Esophagus muscularis mucosa (tissue), 4 donors: Measurements from ENCODE around the gene ST8SIA3. TPM values are rescaled to one million over a fixed set of nuclear protein-coding genes. Genes with fewer than 3 reads are reported as not detected.

ENCODE experiments used
- DNase-seq: peaks from one replicate; pipeline ENCODE4 v3.0.0-alpha.2; 2017; ENCODE audit errors: extremely low spot score
- H3K27ac ChIP-seq, 4 donors: fragments of 200-600 bp; sonication (generic); replicated peaks in 1 of 4; 1 replicate in 3 of 4; 2 replicates in 1 of 4; pipeline ENCODE4 v1.5.1; 2016 to 2019; ENCODE audit warnings: mild to moderate bottlenecking in 1 of 4
- H3K27me3 ChIP-seq, 4 donors: fragments of 200-600 bp; sonication (generic); one replicate each; pipeline versions ENCODE4 v1.5.1 to v1.6.0; 2016 to 2019
- H3K36me3 ChIP-seq, 4 donors: fragments of 200-600 bp; sonication (generic); one replicate each; pipeline ENCODE4 v1.5.1; 2016 to 2019
- H3K4me1 ChIP-seq, 4 donors: fragments of 200-600 bp; sonication (generic); one replicate each; pipeline ENCODE4 v1.5.1; 2016 to 2019
- H3K4me3 ChIP-seq, 4 donors: fragments of 200-600 bp; sonication (generic); 1 replicate in 2 of 4; 2 replicates in 2 of 4; pipeline ENCODE4 v1.5.1; 2016 to 2019; ENCODE audit warnings: mild to moderate bottlenecking in 4 of 4, moderate library complexity in 1 of 4
- H3K9me3 ChIP-seq, 4 donors: fragments of 200-600 bp; sonication (generic); 1 replicate in 3 of 4; 2 replicates in 1 of 4; pipeline ENCODE4 v1.5.1; 2016 to 2019
- EP300 ChIP-seq: sonication (generic); formaldehyde crosslinking; IDR thresholded peaks from one replicate; pipeline ENCODE4 v1.6.1; 2017; ENCODE audit warnings: antibody characterized with exemption
- POLR2A ChIP-seq: fragments of 450-650 bp; IDR thresholded peaks from one replicate; pipeline ENCODE4 v1.6.1; 2017; ENCODE audit warnings: antibody characterized with exemption, moderate library complexity, mild to moderate bottlenecking, low read depth
- POLR2AphosphoS5 ChIP-seq, 2 donors: sonication (generic); formaldehyde crosslinking; IDR thresholded peaks; one replicate each; pipeline ENCODE4 v1.6.1; 2017; ENCODE audit warnings: antibody characterized with exemption in 2 of 2
- WGBS: methylation state at CpG from one replicate; pipeline ENCODE4 v1.1.5; 2018; 5-methylcytosine and 5-hydroxymethylcytosine counted together
- intact Hi-C: fragments of 100-400 bp; cut with DNase I; formaldehyde crosslinking; loops from one replicate; pipeline ENCODE4 v1.15.1; 2023
- total RNA-seq, 4 donors: library from RNA; depleted of rRNA; stranded (reverse); fragments of >200 nt; gene quantifications; one replicate each; pipeline versions ENCODE4 v1.1.0 to v1.2.1, GENCODE V29; 2016
- TF ChIP-seq, protein P1 (sequence below), 3 experiments: fragments of 200-600 bp in 2 of 3; fragments of 450-650 bp in 1 of 3; sonication (generic) in 2 of 3; IDR thresholded peaks; one replicate each; pipeline ENCODE4 v1.5.1; 2017 to 2019; ENCODE audit warnings: antibody characterized with exemption in 3 of 3, mild to moderate bottlenecking in 2 of 3, moderate library complexity in 1 of 3

Gene ST8SIA3, protein sequence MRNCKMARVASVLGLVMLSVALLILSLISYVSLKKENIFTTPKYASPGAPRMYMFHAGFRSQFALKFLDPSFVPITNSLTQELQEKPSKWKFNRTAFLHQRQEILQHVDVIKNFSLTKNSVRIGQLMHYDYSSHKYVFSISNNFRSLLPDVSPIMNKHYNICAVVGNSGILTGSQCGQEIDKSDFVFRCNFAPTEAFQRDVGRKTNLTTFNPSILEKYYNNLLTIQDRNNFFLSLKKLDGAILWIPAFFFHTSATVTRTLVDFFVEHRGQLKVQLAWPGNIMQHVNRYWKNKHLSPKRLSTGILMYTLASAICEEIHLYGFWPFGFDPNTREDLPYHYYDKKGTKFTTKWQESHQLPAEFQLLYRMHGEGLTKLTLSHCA
- total RNA-seq: under 1 TPM in 3 of 4 donors, not detected in 1; under 0.01 to 0.17 (median 0.06) TPM

DNA sequence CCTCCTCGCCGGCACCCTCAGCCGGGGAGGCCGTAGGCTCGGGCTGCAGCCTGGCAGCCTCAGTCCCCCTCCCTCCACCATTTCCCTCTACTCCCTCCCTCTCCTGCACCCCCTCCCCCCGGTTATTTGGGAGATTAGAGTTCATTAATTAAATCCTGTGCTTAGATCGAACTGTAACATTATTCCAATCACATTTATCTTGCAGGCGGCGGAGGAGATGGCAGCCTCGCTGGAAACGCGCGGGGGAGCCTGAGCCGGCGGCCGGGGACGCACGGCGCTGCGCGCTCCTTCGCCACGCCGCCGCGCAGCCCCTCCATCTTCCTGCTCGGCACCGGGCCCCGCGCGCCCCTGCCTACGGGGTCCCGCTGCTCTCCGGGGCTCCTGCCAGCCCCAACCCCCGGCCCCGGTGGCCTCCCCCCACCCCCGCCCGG is at the start of gene ST8SIA3:
TSS of gene ST8SIA3 (plus strand) at position 287 of the 431 bp plus-strand sequence. CDS start 290 bp downstream, outside the sequence.
- TF ChIP-seq POLR2AphosphoS5 (IDR thresholded peaks at IDR 0.05) (no peak), POLR2A (no peak), EP300 (no peak)
- TF ChIP-seq, protein P1, sequence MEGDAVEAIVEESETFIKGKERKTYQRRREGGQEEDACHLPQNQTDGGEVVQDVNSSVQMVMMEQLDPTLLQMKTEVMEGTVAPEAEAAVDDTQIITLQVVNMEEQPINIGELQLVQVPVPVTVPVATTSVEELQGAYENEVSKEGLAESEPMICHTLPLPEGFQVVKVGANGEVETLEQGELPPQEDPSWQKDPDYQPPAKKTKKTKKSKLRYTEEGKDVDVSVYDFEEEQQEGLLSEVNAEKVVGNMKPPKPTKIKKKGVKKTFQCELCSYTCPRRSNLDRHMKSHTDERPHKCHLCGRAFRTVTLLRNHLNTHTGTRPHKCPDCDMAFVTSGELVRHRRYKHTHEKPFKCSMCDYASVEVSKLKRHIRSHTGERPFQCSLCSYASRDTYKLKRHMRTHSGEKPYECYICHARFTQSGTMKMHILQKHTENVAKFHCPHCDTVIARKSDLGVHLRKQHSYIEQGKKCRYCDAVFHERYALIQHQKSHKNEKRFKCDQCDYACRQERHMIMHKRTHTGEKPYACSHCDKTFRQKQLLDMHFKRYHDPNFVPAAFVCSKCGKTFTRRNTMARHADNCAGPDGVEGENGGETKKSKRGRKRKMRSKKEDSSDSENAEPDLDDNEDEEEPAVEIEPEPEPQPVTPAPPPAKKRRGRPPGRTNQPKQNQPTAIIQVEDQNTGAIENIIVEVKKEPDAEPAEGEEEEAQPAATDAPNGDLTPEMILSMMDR (IDR thresholded peaks at IDR 0.05): no peak
- 4% methylated on average over 18 of the region's 38 CpGs for WGBS
- no peak within 1 kb of the TSS for H3K4me3 ChIP-seq
- no peak within 1 kb of the TSS for H3K27ac ChIP-seq
- peaks cover 0 to 23% (median 14%) of the 10 kb centered on the region in 4 donors for H3K4me1 ChIP-seq
- H3K9me3 ChIP-seq: peaks cover 0 to 3% (median 0%) of the 10 kb centered on the region in 4 donors
- no peak for DNase-seq
- peaks cover 3 to 85% (median 34%) of the 10 kb centered on the region in 4 donors for H3K27me3 ChIP-seq
- no peaks in the 10 kb centered on the region for H3K36me3 ChIP-seq
- intact Hi-C loops: no loop called here

DNA sequence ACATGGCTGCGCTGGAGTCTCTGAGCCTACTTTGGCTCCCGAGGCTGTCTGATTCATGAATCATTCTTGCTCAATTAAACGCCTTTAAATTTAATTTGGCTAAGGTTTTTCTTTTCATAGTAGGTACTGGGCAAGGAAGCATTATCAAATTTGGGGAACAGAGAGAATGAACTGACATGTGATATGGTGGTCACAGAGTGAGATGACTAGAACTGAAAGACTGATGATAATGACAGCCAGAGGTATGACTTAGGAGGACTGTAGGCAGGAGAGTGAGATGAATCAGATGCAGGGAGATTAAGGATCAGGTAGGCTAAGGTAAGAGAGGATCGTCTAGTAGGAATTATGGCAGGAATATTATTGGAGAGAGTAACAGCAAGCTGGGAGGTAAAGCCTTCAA is 40.9 kb upstream of the ST8SIA3 start:
- Histone ChIP-seq H3K4me3 (no peak overlapping the region), H3K9me3 (no peaks in the 10 kb centered on the region), H3K4me1 (no peaks in the 10 kb centered on the region), H3K27me3 (no peaks in the 10 kb centered on the region), H3K36me3 (no peaks in the 10 kb centered on the region), H3K27ac (no peak overlapping the region)
- WGBS: 74% methylated on average over 4 of the region's 4 CpGs
- intact Hi-C loops: no loop called here
- DNase-seq: peak; percentile 50
- TF ChIP-seq POLR2A: no peak
- TF ChIP-seq, protein P1 (IDR thresholded peaks at IDR 0.05): no peak
- TF ChIP-seq POLR2AphosphoS5 (IDR thresholded peaks at IDR 0.05): no peak
- TF ChIP-seq EP300: no peak

DNA sequence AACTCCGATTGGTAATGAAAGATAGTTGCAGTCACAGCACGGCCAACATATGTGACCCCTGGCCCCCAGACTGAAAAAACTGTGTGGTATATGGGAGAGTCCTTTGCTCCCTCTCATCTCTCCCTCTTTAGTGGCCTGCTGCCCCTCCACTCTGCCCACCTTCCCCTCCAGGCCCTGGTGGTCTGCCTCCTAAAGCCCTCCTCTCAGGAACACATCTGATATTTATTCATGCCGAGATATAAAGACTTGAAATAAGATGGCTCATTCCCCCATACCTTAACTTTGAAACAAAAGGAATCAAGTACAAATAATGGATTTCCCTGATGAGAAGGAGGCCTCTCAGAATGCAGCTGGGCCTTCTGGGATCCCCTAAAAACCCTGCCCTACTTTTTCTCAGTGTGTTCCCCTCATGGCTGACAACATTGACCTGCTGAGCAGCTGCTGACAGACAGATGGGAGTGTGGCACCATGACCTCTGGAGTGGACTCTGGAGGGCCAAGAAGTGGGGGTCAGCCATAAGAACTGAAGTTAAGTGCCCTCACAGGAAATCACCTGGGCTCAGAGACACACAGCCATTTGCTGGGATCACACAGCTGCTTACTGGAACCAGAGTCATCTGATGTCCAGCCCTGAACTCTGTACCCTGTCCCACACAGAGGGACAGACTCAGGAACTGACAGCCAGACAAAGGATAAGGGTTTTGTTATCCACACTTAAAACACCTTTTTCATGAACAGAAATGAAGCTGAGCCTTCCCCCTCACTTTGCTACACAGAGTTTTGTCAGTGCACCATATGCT is 39.8 kb upstream of the ST8SIA3 start:
- Histone ChIP-seq H3K27ac (no peak overlapping the region), H3K36me3 (no peaks in the 10 kb centered on the region), H3K4me3 (no peak overlapping the region), H3K27me3 (no peaks in the 10 kb centered on the region), H3K4me1 (no peaks in the 10 kb centered on the region), H3K9me3 (no peaks in the 10 kb centered on the region)
- intact Hi-C loops: no loop called here
- WGBS: 69% methylated on average over 3 of the region's 3 CpGs
- TF ChIP-seq EP300: no peak
- TF ChIP-seq POLR2A: no peak
- TF ChIP-seq, protein P1 (IDR thresholded peaks at IDR 0.05): no peak
- TF ChIP-seq POLR2AphosphoS5 (IDR thresholded peaks at IDR 0.05): no peak
- DNase-seq: peak; percentile 75

DNA sequence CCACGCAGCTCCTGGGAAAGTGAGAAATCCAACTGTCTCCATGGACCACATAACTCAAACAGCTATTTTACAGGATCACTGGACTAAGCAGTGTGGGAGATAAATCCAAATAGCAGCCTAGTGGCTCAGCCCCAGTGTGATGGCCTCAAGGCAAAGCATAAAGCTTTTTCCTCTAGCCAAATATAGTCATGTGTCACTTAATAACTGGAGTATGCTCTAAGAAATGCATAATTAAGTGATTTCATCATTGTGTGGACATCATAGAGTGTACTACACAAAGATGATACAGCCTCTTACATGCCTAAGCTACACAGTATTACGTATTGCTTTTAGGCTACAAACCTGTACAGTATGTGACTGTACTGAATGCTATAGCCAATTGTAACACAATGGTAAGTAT is 31.8 kb upstream of the ST8SIA3 start:
- H3K9me3 ChIP-seq: no peaks in the 10 kb centered on the region
- H3K4me1 ChIP-seq: no peaks in the 10 kb centered on the region
- H3K4me3 ChIP-seq: no peak overlapping the region
- intact Hi-C loops: no loop called here
- no peaks in the 10 kb centered on the region for H3K27me3 ChIP-seq
- DNase-seq: no peak
- H3K36me3 ChIP-seq: no peaks in the 10 kb centered on the region
- TF ChIP-seq, protein P1 (IDR thresholded peaks at IDR 0.05): no peak
- TF ChIP-seq POLR2A (no peak), POLR2AphosphoS5 (IDR thresholded peaks at IDR 0.05) (no peak), EP300 (no peak)
- 79% methylated on average over 2 of the region's 2 CpGs for WGBS
- H3K27ac ChIP-seq: no peak overlapping the region
